GM18867 (cell line): ENCODE results near the gene TMED7.
"Not testable (repeated sequence)": the region's sequence is repeated elsewhere in the genome, so short reads cannot be mapped to it uniquely, and the experiment has no call there.

ENCODE experiments used
- ATAC-seq: cut with Tn5 transposase; IDR thresholded peaks from one replicate; pipeline ENCODE4 v1.9.1; 2021; ENCODE audit warnings: mild to moderate bottlenecking, moderate library complexity; ENCODE audit not compliant: unreplicated experiment

Gene TMED7

GRCh38 chr5:115625579-115626444 lies at the start of gene TMED7:
Gene TMED7 (minus strand): TSS chr5:115626036. CDS start chr5:115625792, 244 bp downstream.
- ATAC-seq = peak; percentile 89

GRCh38 chr5:115674782-115675181 lies 48.9 kb upstream of the TMED7 start:
- not testable (repeated sequence) for ATAC-seq

DNA sequence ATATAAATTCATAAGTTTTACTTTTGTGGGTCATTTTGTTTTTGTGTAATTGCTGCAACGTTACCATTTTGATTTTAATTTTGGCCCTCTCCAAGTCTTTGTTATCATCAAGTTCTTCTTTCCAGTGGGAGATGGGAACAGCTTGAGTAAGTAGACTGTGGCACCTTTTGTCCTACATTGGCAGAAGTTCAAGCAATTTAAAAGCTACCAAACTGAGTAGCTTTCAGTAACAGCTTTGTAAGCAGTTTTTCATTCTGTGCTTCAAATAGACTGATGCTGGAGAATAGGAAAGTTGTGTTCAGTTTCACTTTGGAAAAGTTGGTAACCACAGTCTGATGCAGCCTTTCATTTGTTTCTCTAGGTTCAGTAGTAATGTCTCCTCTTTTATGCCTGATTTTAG lies 47.8 kb upstream of the TMED7 start:
- ATAC-seq = no peak

DNA sequence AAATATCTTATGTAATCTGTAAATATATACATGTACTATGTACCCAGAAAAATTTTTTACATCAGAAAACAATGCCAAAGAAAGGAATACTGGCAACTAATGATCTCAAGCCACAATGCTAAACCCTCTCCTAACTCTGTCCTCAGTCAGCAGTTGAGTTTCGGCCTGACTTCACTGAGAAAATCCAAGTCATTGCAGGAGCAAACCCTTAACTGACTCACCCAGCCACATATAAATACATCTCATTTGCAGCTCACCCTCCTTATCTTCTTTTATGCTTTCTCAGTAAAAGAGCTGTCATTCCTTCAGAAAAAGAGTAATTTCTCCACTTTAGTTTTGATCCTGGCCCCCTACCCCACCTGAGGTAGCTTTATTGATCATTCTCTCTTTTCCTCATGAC lies 46.1 kb upstream of the TMED7 start:
- ATAC-seq = no peak

- ATAC-seq = no peak
These were observed 40.2 kb upstream of the TMED7 start for GRCh38 chr5:115666023-115666422.

- ATAC-seq = no peak
These were observed 35.7 kb upstream of the TMED7 start for GRCh38 chr5:115661563-115661962.

DNA sequence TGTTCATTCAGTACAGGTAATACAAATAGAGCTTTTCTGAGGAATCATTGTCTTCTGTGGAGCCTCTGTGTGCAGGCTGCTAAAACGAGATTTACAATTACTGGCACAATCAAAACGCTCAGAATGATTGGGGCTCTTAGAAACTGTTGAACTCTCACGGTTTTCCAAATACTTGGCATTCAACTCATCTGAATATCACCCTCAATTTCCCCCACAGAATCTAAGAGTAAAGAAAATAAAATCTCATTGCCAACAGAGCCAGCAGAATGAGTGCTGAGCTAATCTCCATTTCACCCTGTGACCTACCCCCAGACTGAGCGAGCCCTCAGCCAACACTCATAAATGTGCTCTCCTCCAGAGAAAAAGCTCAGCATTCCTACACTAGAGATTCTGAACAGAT lies 35.3 kb upstream of the TMED7 start:
- no peak for ATAC-seq

DNA sequence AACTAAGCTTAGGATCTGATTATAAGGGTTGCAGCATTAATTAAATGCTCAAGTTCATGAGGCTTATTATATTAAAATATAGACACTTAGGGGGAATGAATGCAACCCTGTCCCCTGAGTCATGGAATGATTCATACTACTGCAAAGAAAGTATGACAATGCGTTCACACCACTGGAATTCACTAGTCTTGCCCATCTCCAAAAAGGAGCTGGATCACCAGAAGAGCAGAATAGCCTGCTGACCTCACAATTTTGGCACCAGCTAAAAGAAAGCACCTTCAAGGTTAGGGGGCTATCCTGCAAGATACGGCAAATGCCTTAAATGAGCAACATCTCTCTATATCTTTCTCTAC lies 32.0 kb upstream of the TMED7 start:
- no peak for ATAC-seq

- ATAC-seq = no peak
These were observed 31.5 kb upstream of the TMED7 start for GRCh38 chr5:115657125-115657880.

- no peak for ATAC-seq
These were observed 30.6 kb upstream of the TMED7 start for GRCh38 chr5:115656404-115656803.

DNA sequence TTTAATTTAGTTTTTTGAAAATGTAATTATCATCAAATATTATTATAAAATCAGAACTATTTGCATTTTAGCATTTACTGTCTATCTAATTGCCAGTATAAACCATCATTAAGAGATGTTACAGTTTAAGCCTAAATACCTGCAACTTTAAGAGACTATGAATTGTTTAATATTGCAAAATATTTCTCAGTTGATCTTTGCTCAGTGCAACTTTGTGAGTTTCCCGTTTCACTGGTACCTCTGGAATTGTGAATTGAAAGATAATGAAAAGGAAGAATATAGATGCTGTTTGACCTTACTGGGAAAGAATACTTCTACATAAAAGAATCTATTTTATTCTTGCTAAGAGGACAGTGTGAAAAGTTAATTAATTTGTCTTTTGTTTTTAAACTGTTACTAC lies 30.2 kb upstream of the TMED7 start:
- no peak for ATAC-seq

DNA sequence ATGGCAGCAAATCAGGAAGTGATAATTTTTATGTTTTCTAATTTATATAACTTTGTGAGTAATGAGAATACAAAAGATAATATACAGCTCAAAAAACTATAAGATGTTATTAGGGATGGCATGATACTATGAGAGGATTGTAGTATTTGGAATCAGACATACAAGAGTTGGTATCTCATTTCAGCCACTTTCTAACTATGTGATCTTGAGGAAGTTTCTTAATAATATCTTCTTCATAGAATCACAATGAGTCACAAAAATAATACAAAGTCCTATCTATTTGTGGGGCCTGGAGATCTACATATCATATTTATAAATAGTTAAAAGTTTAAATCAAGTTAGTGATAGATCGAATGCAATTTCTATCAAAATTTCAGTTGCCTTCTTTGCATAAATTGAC lies 23.7 kb upstream of the TMED7 start:
- no peak for ATAC-seq

GRCh38 chr5:115648056-115648455 lies 22.2 kb upstream of the TMED7 start:
- ATAC-seq = no peak

DNA sequence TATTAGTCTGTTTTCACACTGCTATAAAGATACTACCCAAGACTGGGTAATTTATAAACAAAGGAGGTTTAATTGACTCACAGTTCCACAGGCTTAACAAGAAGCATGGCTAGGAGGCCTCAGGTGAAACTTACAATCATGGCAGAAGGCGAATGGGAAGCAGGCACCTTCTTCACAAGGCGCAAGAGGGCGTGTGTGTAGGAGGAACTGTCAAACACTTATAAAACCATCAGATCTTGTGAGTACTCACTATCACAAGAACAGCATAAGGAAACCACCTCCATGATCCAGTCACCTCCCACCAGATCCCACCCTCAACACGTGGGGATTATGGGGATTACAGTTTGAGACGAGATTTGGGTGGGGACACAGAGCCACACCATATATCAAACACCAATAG lies 19.6 kb upstream of the TMED7 start:
- not testable (repeated sequence) for ATAC-seq

- ATAC-seq = no peak
These were observed 18.2 kb upstream of the TMED7 start for GRCh38 chr5:115644046-115644445.

DNA sequence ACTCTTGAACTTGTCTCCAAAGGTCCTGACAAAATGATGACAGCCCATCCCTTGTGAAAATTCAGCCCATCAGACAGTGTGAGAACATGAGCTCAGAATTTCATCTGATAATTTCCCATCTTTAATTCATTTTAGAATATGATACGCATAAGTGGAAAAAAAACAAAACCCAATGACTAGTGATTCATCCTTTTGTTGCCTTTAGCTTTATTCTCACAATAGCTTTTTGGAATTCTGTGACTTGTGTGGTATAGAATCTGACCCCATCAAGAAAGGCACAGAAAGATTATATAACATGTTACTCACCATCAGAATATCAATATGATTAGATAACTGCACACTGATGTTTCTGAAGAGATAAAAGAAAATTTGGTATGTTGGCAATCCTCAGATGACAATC lies 16.1 kb upstream of the TMED7 start:
- no peak for ATAC-seq

DNA sequence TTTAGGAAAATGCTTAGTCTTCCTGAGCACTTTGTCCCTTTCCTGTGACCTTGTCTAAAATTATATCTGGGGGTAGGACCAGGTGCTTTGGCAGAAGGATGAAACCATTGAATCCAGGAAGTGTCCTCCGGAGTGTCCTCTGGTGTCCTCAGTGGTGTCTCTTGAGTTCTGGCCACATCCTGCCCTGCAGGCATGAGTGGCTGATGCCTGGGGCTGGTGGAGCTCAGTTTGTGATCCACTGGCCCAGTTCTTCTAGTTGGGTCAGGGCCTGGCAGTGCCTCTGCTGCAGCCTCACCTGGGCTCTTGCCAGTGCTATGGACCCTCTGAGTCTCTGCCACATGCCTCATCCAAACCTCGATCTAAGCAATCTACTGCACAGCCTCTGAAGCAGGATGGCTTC lies 14.4 kb upstream of the TMED7 start:
- no peak for ATAC-seq

DNA sequence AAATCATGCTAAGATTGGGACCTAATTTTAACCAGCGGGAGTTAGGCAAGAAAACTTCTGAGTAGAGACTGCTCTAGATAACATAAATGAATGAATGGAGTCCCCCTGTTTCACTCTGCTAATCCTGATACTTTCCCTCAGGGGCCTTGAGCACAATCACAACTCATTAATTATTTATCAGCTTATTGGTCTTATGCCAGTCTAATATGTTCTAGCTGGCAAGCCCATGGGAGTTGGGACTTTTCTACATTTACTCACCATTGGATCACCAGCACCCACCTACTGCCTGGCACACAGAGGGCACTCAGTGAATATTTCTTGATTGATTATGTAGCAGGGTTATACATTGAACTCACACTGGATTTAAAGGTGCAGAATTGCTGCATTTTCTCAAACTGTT lies 13.5 kb upstream of the TMED7 start:
- no peak for ATAC-seq

DNA sequence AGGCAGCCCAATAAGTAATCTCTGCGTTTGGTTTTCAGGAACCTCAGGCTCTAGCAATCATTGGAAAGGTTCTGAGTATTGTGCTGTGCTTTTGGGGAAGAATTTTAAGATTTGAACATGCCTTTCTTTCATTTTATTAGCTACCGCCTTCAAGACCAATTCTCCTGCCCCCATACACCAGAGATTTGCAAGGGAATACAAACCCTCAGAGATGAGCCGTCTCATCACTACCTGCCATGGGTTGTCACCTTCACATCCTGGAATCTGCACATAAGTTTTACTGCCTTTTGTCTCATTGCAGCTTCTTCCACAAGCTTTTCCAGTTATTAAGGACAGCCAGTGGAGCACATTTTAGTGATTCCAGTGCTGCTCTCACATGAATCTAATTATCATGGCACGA lies 11.7 kb upstream of the TMED7 start:
- no peak for ATAC-seq

GRCh38 chr5:115636008-115636407 lies 10.2 kb upstream of the TMED7 start:
- no peak for ATAC-seq

- peak; percentile 79 for ATAC-seq
These were observed 8.7 kb upstream of the TMED7 start for GRCh38 chr5:115634343-115635132.
